UCSD-AML1 (cell line): Measurements from ENCODE around the gene SLC35G2.
"Not testable (repeated sequence)": the region's sequence is repeated elsewhere in the genome, so short reads cannot be mapped to it uniquely, and the experiment has no call there.

ENCODE experiments used
- DNase-seq: peaks from one replicate; lab custom pipeline; 2025; ENCODE audit not compliant: unreplicated experiment; lab: John Stamatoyannopoulos, UW

Gene SLC35G2

DNA sequence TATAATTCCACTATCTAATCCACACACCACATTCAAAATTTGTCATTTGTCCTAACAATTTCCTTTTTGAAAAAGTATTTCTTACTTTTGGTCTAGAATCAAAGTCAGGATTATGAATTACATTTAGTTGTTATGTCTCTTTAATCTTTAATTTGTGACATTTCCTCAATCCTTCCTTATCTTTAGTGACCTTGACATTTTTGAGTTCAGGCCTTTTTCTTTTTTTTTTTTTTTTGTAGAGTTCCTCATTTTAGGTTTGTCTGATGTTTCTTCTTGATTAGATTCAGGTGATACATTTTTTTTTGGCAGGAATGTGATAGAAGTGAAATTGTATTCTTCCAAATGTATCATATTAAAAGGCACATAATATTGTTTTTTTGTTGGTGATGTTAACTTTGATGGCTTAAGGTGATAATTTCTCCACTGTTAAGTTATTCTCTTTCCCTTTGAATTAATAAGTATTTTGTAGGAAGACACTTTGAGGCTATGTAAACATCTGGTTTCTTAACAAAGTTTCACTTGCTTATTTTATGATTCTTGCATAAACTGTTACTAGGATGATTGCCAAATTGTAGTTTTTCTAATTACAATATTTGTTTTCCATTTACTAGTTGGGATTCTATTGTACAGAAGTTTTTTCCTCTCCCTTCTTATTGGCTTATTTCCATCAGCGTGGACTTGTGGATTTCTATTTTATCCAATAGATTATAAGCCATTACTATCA is 16.3 kb downstream of the SLC35G2 start:
- no peak for DNase-seq

DNA sequence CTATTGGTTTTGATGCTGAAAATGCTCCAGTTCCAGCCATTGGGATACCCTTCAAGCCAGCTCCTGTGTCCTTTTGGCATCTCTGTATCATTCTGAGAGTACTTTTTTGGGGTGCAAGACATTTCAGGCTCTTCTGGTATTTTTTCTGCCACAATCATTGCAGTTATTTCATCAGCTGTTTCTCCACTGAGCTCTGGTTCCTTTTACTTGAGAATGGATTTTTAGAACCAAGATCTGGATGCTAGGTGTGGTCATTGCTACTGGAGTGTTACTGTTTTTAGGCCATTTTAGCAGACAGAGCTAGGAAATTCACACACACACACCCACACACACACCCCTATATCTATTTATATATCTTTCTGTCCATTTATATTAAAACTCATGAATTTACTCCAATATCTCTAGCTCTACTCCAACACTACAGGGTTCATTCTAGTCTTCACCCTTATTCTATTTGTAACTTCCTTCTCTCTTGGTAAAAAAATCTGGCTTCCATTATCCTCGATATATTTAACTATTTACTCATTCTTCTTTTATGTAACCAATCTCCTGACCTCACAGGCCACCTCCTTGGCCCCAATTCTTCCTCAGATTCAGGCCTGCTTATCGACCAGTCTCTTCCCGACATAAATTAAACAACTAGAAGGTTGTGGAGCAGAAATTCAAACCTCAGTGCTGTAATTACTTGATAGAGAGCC is 17.0 kb downstream of the SLC35G2 start:
- no peak for DNase-seq

DNA sequence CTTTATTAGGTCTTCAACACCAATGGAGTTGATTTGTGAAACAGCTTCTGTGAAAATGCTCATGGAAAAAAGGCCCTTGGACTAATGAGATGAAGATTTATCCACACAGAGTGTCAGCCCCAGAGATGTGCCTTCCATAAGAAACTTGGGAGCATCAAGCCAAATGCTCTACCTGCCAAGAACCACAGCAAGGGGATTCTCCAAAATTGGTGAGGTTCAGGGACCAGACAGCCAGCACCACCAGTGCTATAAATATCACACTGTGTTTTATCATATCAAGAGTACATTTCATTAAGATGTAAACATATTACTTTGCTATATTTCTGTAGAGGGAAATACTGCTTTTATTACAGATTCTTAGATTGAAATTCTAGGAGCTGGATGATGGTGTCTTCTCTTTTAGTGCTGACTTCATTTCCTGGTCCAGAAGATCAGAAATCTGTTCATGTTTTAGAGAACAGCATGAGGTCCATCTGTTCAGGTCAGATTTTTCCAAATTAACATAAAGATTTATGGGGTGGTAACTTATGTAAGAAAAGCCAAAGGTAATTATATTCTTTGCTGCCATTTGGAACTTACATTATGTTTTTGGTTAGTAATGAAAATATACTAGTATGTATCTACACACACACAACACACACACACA is 17.7 kb downstream of the SLC35G2 start:
- no peak for DNase-seq

DNA sequence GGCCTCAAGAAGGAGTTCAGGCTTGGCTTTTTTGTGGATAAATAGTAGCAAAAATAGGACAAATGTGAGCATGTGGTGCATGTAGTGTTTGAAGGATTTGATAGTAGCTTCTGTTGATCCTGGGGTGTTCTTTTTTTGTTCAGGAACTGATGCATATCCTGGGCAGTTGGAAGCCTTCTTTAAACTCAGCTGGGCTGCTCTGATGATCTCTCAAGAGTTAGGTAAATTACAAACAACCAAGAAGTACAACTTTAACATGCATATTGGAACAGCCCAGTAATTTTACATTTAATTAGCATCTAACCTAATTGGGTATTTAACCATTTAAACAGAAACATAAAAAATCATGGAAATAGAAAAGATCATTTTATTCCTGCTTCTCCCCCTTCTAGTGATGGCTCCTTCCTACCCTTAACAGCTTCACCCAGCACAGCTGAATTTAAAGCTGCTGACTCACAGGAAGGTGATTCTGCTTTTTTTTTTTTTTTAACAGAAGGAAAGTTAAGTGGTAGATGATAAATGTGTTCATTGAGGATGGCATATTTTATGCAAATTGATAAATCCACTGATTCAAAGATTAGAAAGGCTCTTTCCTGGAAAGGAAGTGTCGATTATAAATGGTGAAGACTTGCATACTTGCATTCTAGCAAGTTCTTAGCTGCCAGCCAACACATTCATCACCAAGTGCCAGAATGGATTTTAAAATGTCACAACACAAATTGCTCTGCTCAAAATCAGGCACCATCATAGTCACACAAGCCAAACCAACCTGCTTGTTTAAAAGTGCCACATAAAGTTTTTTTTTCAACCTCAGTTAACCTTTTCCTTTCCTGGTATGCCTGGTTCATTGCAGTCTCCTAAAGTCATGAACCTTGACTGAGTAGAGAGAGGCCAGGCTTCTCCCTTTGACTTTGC is 20.0 kb downstream of the SLC35G2 start:
- no peak for DNase-seq

DNA sequence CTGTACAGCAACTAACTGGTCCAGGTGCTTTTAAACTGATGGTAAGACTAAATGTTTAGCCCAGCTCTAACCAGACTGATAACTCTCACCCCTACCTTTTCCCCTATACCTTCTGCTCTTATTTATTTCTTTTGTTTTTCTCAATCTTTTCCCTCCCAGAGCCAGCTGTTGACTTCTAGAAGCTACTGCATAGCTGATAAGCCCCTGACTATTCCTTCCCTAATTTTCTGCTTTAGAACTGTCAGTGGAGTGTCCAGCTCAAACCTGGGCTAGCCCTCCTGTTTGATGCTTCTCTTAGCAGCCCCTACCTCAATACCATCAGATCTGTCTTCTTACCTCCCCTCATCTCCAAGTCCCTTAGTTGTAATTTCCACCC is 20.6 kb downstream of the SLC35G2 start:
- no peak for DNase-seq

DNA sequence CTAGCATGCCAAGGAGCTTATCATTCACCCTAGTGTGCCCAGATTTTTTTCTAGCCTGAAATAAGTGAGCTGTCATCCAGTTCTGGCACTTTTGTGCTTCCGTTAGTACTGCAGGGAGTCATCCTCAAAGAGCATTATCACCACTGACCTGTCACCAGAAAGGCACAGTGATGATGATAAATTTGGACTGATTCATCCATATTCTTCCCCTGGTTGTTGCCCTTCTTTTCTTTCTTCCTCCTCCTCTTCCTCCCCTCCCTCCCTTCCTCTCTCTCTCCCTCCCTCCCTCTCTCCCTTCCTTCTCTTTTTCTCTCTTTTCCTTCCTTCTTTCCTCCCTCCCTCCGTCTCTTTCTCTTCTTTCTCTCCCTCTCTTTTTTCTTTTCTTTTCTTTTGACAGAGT is 21.3 kb downstream of the SLC35G2 start:
- DNase-seq = no peak

DNA sequence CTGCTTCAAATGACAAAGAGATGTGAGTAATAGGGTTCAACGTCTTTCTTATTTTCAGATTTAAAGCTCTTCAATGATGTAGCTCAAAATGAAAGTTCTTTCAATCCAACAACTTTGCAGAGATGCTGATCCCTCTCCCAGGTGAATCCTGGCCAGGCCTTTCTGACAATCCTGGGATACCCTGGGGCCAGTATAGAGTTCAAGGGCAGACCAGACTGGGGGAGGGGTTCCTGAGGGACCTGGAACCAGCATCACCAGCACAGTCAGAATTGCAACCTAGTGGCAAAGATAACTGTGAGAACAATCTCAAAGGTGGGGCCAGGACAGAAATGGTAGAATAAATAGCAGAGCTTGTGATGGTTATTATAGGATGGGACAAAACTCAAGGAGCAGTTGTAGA is 23.4 kb downstream of the SLC35G2 start:
- no peak for DNase-seq

DNA sequence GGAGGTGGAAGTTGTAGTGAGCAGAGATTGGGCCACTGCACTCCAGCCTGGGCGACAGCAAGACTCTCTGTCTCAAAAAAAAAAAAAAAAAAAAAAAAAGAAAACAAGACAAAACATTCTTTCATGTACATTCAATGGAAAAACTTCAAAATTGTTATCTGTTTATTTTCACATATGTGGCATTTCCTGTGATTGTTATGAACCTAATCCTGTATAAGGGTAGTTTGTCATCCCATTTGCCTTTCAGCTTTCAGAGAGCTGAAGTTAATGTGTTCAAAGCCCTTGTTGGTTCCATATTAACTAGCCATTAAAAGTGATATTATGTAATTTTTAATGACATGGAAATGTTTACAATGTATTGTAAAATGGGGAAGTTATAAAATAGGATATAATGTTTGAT is 25.8 kb downstream of the SLC35G2 start:
- no peak for DNase-seq

DNA sequence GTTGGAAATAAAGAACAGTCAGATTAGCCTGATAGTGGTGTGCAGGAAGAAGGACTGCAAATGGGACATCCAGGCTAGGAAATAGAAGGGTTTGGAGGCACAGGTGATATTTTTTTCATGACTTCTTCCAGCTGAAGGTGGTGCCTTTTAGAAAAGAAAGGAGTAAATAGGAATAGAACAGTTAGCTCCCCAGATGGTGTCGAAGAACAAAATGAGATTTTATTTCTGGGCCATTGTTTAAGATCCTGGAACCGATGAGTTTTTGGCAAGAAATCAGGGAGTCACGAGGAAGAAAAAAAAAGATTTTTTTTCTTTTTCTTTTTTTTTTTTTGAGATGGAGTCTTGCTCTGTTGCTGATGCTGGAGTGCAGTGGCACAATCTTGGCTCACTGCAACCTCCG is 33.3 kb downstream of the SLC35G2 start:
- no peak for DNase-seq

DNA sequence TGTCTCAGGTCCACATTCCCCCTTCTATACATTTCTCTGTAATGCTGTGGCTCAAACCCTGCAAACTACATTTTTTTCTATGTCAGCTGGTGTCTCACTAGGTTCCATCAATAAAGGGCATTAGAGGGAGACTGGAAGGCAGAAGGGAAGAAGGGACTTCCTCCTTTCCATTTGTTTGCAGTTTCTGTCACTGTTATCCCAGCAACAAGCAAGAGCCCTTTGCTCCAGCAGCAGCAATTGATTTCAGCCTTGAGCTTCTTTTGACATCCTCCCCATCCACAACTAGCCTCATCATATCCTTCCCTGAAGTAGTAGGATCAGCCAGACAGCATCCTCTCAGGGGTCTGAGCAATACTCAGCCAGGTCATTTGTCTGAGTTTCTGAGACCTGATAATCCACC is 37.7 kb downstream of the SLC35G2 start:
- no peak for DNase-seq

DNA sequence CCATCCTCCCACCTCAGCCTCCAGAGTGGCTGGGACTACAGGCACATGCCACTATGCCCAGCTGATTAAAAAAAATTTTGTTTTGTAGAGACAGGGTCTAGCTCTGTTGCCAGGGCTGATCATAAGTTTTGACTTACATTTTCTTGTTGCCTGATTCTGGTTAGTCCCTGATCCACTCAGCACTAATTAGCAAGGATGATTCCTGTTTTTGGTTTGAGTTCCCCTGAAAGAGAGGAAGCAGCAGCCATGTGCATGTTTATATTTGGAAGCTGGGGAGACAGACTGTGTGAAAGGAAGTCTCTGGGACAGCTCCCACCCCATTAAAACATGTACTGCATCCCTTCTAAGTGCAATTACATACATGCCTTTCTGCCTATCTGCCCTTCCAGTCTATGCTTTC is 39.5 kb downstream of the SLC35G2 start:
- DNase-seq = no peak

DNA sequence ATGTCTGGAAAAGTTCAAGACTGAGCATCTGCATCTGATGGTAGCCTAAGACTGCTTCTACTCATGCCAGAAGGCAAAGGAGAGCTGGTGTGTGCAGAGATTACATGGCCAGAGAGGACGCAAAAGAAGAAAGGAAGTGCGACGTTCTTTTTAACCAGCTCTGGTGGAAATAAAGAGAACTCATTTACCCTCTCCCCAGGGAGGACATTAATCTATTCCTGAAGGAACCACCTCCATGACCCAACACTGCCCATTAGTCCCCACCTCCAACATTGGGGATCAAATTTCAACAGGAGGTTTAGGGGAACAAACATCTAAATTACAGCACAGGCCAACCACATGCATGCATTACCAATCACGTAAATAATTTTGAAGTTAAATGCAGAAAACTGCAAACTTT is 41.6 kb downstream of the SLC35G2 start:
- no peak for DNase-seq

DNA sequence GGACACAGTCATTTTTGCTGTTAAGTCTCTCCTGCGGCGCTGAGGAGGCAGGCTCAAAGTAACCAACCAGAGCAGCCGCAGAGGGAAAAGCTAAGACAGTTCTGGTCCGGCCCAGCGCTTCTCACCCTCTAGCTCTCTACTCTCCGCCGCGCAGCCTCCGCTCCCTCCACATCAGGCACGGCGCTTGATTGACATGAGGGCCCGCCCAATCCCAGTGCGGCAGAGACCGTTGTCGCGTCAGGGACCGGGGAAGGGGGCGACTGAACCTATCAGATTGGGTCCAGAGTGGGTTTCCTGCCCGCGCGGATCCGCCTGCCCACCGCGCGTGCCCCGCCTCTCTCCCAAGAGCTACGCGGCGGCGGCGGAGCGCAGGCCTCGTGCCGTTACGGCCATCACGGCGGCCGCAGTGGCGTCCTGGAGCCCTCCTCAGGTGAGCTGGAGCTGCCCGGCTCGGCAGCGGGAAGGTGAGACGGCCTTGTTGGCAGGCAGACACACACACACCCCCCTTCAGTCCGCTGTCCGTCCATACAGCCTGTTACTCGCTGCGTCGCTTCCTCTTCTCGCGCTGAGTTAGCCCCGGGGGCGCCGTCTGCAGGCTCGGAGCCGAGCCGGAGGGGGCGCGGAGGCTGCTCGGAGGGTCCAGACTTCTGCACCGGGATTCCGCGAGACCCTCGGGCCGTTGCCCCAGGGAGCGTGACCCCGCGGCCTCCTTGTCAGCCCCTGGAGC is 43.1 kb downstream of the SLC35G2 start, which contains the start of gene NCK1:
TSS of gene NCK1 (plus strand) at position 319 of the 727 bp plus-strand sequence. CDS start 65,794 bp downstream, outside the sequence.
- peak; percentile 97 for DNase-seq

DNA sequence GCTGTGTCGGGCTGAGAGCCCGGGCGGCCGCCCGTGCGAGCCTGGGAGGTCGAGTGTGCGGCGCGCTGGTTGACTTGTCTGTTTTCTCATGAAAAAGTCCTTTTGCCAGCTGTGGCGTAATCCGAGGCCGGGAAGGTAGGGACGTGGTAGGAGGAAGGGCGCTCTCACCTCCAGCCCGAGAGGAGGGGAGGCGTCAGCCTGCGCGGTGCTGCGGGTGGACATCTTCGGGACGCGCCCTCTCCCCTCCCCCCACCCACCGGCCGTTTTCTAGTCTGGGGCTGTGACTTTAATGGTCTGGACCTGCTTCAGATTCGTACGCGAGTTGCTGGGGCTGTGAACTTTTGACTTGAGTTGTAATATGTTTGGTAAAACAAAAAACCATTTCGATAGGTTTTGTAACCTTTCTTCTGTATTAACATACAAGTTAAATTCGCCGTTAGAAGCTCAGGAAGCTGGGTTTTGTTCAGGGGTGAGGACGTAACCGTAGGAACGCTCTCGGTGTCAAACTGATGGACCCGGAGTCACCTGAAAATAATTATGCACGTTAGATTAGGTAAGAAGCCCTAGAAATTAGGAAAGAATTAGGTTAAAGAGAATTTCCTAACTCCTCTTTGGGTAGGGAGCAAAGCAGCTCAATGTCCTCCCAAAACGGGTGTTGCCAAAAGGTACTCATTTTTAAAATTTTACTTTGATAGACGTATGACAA is 43.8 kb downstream of the SLC35G2 start:
- peak; percentile 74 for DNase-seq

DNA sequence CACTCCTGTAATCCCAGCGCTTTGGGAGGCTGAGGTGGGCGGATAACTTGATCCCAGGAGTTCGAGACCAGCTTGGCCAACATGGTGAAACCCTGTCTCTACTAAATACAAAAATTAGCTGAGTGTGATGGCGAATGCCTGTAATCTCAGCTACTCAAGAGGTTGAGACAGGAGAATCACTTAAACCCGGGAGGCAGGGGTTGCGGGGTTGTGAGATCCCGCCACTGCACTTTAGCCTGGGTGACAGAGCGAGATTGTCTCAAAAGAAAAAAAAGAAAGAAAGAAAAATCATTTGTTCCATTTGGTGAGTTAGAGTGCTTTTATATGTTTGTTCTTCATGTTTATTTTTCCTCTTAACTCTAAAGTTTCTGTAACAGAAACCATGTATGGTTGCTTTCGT is 50.4 kb downstream of the SLC35G2 start:
- DNase-seq = no peak

DNA sequence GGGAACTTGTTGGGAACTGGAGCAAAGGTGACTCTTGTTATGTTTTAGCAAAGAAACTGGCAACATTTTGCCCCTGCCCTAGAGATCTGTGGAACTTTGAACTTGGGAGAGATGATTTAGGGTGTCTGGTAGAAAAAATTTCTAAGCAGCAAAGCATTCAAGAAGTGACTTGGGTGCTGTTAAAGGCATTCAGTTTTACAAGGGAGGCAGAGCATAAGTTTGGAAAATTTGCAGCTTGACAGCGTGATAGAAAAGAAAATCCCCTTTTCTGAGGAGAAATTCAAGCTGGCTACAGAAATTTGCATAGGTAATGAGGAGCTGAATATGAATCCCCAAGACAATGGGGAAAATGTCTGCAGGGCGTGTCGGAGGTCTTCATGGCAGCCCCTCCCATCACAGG is 53.3 kb downstream of the SLC35G2 start:
- not testable (repeated sequence) for DNase-seq

DNA sequence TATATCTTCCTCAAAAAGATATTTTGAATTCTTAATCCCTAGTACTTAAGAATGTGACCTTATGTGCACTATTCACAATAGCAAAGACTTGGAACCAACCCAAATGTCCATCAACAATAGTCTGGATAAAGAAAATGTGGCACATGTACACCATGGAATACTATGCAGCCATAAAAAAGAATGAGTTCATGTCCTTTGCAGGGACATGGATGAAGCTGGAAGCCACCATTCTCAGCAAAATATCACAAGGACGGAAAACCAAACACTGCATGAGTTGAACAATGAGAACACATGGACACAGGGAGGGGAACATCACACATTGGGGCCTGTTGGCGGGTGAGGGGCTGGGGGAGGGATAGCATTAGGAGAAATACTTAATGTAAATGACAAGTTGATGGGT is 60.6 kb downstream of the SLC35G2 start:
- not testable (repeated sequence) for DNase-seq

DNA sequence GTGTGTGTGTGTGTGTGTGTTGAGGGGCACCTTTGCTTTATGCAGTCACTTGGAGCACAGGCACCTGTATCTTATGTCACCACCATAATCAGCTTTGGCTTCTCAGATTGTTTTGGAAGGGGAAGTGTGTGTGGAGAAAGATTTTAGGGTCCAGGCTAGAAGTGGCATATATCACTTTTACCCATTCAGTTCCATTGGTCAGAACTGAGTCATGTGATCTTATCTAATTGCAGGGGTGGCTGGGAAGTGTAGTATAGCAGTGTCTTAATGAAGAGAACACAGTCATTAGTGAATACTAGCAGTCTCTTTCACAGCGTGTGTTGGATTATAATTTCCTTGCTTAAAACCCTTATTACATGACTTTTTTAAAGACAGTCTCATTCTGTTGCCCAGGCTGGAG is 63.6 kb downstream of the SLC35G2 start:
- DNase-seq = no peak

DNA sequence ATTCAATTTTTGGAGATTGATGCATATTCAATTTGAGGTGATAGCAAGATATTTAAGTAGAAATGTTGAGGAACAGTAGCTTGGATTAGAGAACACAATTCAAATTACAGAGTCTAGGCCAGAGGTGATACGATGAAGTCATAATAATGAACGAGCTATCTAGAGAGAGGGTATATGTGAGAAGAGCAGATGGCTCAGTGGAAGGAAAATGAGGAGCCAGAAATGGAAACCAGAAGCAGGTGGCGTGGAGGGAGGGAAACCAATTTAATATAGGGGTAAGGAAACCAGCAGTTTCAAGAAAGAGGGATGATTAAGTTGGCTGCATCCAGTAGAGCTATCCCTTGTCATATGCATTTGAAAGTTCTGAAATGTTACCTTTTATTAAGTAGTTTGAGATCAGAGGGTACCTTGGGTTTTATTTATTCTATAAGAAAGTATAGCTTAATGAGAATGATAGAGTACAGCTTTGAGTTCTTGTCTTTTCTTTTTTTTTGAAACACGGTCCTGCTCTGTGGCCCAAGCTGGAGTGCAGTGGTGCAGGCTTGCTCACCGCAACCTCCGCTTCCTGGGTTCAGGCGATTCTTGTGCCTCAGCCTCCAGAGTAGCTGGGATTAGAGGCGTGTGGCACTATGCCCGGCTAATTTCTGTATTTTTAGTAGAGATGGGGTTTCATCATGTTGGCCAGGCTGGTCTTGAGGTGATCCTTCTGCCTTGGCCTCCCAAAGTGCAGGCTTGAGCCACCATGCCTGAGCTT is 65.2 kb downstream of the SLC35G2 start:
- DNase-seq = no peak
